Measurements from ENCODE around the gene RPS10.
"Not testable (repeated sequence)": the region's sequence is repeated elsewhere in the genome, so short reads cannot be mapped to it uniquely, and the experiment has no call there.

RPS10 gene

DNA sequence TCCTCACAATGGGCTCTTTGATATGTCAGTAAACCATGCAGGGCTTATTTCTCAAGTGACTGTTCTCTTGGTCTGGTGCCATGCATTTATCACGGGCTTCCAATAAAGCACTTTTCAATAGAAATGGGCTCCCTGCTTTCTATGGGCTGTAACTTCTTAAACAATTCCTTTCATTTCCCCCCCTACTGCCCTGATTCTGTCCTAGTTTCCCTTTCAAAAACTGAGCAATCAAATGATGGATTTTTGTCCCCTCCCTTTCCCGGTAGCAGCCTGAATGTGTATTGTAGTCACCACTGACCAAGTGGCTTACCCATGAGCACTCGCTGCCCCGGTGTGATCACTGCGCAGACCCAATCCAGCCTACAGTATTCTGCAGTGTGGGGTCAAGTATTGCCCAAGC is 13.9 kb downstream of the RPS10 start:
- no peak for DNase-seq (ENCODE audit: low read depth in 1 of 2, low spot score in 1 of 2)
- H3K4me3 ChIP-seq (replicated peaks; ENCODE audit: insufficient read depth, low read length), result no peak overlapping the region
- no peaks in the 10 kb centered on the region for H3K27me3 ChIP-seq (ENCODE audit: insufficient read depth, poor library complexity, severe bottlenecking)
- TF ChIP-seq SPI1 (IDR thresholded peaks at IDR 0.05; ENCODE audit: borderline replicate concordance, low read depth) (no peak), POLR2AphosphoS5 (IDR thresholded peaks at IDR 0.05; ENCODE audit: low read depth) (no peak), GABPA (IDR thresholded peaks at IDR 0.05; ENCODE audit: low read depth) (no peak)
- TF ChIP-seq, protein P1, sequence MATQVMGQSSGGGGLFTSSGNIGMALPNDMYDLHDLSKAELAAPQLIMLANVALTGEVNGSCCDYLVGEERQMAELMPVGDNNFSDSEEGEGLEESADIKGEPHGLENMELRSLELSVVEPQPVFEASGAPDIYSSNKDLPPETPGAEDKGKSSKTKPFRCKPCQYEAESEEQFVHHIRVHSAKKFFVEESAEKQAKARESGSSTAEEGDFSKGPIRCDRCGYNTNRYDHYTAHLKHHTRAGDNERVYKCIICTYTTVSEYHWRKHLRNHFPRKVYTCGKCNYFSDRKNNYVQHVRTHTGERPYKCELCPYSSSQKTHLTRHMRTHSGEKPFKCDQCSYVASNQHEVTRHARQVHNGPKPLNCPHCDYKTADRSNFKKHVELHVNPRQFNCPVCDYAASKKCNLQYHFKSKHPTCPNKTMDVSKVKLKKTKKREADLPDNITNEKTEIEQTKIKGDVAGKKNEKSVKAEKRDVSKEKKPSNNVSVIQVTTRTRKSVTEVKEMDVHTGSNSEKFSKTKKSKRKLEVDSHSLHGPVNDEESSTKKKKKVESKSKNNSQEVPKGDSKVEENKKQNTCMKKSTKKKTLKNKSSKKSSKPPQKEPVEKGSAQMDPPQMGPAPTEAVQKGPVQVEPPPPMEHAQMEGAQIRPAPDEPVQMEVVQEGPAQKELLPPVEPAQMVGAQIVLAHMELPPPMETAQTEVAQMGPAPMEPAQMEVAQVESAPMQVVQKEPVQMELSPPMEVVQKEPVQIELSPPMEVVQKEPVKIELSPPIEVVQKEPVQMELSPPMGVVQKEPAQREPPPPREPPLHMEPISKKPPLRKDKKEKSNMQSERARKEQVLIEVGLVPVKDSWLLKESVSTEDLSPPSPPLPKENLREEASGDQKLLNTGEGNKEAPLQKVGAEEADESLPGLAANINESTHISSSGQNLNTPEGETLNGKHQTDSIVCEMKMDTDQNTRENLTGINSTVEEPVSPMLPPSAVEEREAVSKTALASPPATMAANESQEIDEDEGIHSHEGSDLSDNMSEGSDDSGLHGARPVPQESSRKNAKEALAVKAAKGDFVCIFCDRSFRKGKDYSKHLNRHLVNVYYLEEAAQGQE (IDR thresholded peaks at IDR 0.05; ENCODE audit: insufficient replicate concordance, low read depth), result no peak
- TF ChIP-seq, protein P2, sequence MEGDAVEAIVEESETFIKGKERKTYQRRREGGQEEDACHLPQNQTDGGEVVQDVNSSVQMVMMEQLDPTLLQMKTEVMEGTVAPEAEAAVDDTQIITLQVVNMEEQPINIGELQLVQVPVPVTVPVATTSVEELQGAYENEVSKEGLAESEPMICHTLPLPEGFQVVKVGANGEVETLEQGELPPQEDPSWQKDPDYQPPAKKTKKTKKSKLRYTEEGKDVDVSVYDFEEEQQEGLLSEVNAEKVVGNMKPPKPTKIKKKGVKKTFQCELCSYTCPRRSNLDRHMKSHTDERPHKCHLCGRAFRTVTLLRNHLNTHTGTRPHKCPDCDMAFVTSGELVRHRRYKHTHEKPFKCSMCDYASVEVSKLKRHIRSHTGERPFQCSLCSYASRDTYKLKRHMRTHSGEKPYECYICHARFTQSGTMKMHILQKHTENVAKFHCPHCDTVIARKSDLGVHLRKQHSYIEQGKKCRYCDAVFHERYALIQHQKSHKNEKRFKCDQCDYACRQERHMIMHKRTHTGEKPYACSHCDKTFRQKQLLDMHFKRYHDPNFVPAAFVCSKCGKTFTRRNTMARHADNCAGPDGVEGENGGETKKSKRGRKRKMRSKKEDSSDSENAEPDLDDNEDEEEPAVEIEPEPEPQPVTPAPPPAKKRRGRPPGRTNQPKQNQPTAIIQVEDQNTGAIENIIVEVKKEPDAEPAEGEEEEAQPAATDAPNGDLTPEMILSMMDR (IDR thresholded peaks at IDR 0.05; ENCODE audit: insufficient read depth, low read length), result no peak
- no peak overlapping the region for H3K27ac ChIP-seq (replicated peaks)

DNA sequence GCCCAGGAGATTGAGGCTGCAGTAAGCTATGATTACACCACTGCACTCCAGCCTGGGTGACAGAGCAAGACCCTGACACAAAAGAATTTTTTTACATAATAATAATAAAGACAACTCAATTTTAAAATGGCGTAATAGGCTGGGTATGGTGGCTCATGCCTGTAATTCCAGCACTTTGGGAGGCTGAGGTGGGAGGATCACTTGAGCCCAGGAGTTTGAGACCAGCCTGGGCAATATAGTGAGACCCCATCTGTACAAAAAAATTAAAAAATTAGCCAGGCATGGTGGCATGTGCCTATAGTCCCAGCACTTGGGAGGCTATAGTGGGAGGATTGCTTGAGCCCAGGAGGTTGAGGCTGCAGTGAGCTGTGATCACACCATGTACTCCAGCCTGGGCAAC is 18.0 kb downstream of the RPS10 start:
- not testable (repeated sequence) for H3K27me3 ChIP-seq (ENCODE audit: insufficient read depth, poor library complexity, severe bottlenecking); H3K4me3 ChIP-seq (replicated peaks; ENCODE audit: insufficient read depth, low read length); DNase-seq (ENCODE audit: low read depth in 1 of 2, low spot score in 1 of 2); H3K27ac ChIP-seq (replicated peaks)

DNA sequence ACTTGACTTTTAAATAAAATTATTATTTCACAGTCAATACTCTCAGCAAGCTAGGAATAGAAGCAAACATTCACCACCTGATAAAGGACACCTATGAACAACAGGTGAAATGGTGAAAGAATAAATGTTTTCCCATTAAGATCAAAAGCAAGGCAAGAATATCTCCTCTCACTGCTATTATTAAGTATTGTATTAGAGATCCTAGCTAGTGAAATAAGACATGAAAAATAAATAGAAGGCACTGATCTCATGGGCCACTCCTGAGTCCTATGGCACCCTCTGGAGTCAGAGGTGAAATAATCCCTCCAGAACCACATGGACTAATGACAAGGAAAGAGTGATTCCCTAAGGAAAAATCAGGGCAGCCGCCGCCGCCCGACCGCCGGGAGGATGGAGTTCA is 29.4 kb downstream of the RPS10 start:
- Histone ChIP-seq H3K27me3 (ENCODE audit: insufficient read depth, poor library complexity, severe bottlenecking) (no peaks in the 10 kb centered on the region), H3K4me3 (replicated peaks; ENCODE audit: insufficient read depth, low read length) (no peak overlapping the region), H3K27ac (replicated peaks) (no peak overlapping the region)
- TF ChIP-seq POLR2AphosphoS5 (IDR thresholded peaks at IDR 0.05; ENCODE audit: low read depth) (no peak), GABPA (IDR thresholded peaks at IDR 0.05; ENCODE audit: low read depth) (no peak), SPI1 (IDR thresholded peaks at IDR 0.05; ENCODE audit: borderline replicate concordance, low read depth) (no peak)
- TF ChIP-seq, protein P2 (IDR thresholded peaks at IDR 0.05; ENCODE audit: insufficient read depth, low read length), result no peak
- TF ChIP-seq, protein P1 (IDR thresholded peaks at IDR 0.05; ENCODE audit: insufficient replicate concordance, low read depth), result no peak
- DNase-seq (ENCODE audit: low read depth in 1 of 2, low spot score in 1 of 2), result no peak

DNA sequence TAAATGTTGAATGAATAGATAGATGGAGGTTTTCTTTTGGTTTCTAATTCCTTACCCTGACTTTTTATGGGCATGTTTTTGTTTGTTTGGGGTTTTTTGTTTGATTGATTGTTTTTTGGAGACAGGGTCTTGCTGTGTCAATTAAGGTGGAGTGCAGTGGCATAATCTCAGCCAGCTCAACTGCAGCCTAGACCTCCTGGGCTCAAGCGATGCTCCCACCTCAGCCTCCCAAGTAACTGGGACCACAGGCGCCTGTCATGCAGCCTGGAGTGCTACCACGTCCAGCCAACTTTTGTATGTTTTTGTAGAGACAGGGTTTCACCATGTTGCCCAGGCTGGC is 31.9 kb downstream of the RPS10 start:
- Histone ChIP-seq H3K27ac (replicated peaks) (peak overlapping the region; percentile 25; the same call in 1 of the 2 replicates), H3K4me3 (replicated peaks; ENCODE audit: insufficient read depth, low read length) (no peak overlapping the region), H3K27me3 (ENCODE audit: insufficient read depth, poor library complexity, severe bottlenecking) (no peaks in the 10 kb centered on the region)
- TF ChIP-seq, protein P1 (IDR thresholded peaks at IDR 0.05; ENCODE audit: insufficient replicate concordance, low read depth), result no peak
- TF ChIP-seq GABPA (IDR thresholded peaks at IDR 0.05; ENCODE audit: low read depth), result no peak
- TF ChIP-seq, protein P2 (IDR thresholded peaks at IDR 0.05; ENCODE audit: insufficient read depth, low read length), result no peak
- no peak for TF ChIP-seq SPI1 (IDR thresholded peaks at IDR 0.05; ENCODE audit: borderline replicate concordance, low read depth)
- no peak for TF ChIP-seq POLR2AphosphoS5 (IDR thresholded peaks at IDR 0.05; ENCODE audit: low read depth)
- DNase-seq (ENCODE audit: low read depth in 1 of 2, low spot score in 1 of 2), result no peak

All from HL-60 (cell line).